RCC 7860 (cell line): ENCODE data around the gene PTPRF.
"Not testable (repeated sequence)": the region's sequence is repeated elsewhere in the genome, so short reads cannot be mapped to it uniquely, and the experiment has no call there.

ENCODE experiments used
- DNase-seq: peaks from one replicate; pipeline ENCODE4 v3.0.0-alpha.2; 2015; ENCODE audit warnings: low spot score
- FAIRE-seq: peaks from 2 replicates; lab custom pipeline; 2012; peaks lifted over from hg19 to GRCh38; lab: Jason Lieb, UNC

The PTPRF gene

GRCh38 chr1:43536196-43536863 is 5.6 kb downstream of the PTPRF start:
- FAIRE-seq (no peak), DNase-seq (no peak)

- FAIRE-seq, result no peak
- DNase-seq, result no peak
These were observed 6.2 kb downstream of the PTPRF start for GRCh38 chr1:43536864-43537358.

- peak; percentile 82 for FAIRE-seq
- DNase-seq, result peak; percentile 60
These were observed 6.9 kb downstream of the PTPRF start for GRCh38 chr1:43537423-43538142.

- no peak for DNase-seq
These were observed 7.4 kb downstream of the PTPRF start for GRCh38 chr1:43538143-43538487.

GRCh38 chr1:43538969-43539368 is 8.3 kb downstream of the PTPRF start:
- no peak for FAIRE-seq
- no peak for DNase-seq

More at GRCh38 chr1:43538143-43538487, 7.4 kb downstream of the PTPRF start:
- no peak for FAIRE-seq

- DNase-seq, result no peak
- no peak for FAIRE-seq
These were observed 9.2 kb downstream of the PTPRF start for GRCh38 chr1:43539726-43540434.

GRCh38 chr1:43540653-43541071 is 10.0 kb downstream of the PTPRF start:
- no peak for FAIRE-seq
- no peak for DNase-seq

- DNase-seq (no peak), FAIRE-seq (no peak)
These were observed 10.5 kb downstream of the PTPRF start for GRCh38 chr1:43541141-43541540.

- DNase-seq (no peak), FAIRE-seq (no peak)
These were observed 11.2 kb downstream of the PTPRF start for GRCh38 chr1:43541721-43542401.

- DNase-seq (no peak), FAIRE-seq (no peak)
These were observed 12.1 kb downstream of the PTPRF start for GRCh38 chr1:43542527-43543458.

- DNase-seq (no peak), FAIRE-seq (no peak)
These were observed 12.9 kb downstream of the PTPRF start for GRCh38 chr1:43543567-43543966.

- FAIRE-seq (no peak), DNase-seq (no peak)
These were observed 14.6 kb downstream of the PTPRF start for GRCh38 chr1:43545339-43545694.

- FAIRE-seq (no peak), DNase-seq (no peak)
These were observed 15.2 kb downstream of the PTPRF start for GRCh38 chr1:43545695-43546387.

GRCh38 chr1:43546388-43547100 is 15.9 kb downstream of the PTPRF start:
- no peak for DNase-seq
- FAIRE-seq, result no peak

GRCh38 chr1:43547538-43548072 is 16.9 kb downstream of the PTPRF start:
- FAIRE-seq (no peak), DNase-seq (no peak)

GRCh38 chr1:43548285-43549271 is 17.9 kb downstream of the PTPRF start:
- DNase-seq (no peak), FAIRE-seq (no peak)

GRCh38 chr1:43549394-43549793 is 18.7 kb downstream of the PTPRF start:
- DNase-seq, FAIRE-seq: not testable (repeated sequence)
